Measurements from ENCODE around the gene GON7.

GRCh38 chr14:93155667-93156066 lies 51.2 kb downstream of the GON7 start:
- TF ChIP-seq CTCF (IDR thresholded peaks at IDR 0.05) (no peak), POLR2A (IDR thresholded peaks at IDR 0.05) (no peak)

All from testis (tissue), 2 donors.